H1 (cell line): ENCODE data around the gene S100A12. TPM values are rescaled to one million over a fixed set of nuclear protein-coding genes. Genes with fewer than 3 reads are reported as not detected.

ENCODE experiments used
- CTCF ChIA-PET: fragments of 300-600 bp; sonication (Branson Sonifier 250); formaldehyde crosslinking; loops from one replicate; lab custom pipeline; 2021; ENCODE audit not compliant: partially characterized antibody; lab: Charles Lee
- POLR2A ChIA-PET: fragments of 300-600 bp; sonication (Branson Sonifier 250); formaldehyde crosslinking; loops from one replicate; lab custom pipeline; 2021; ENCODE audit warnings: inconsistent platforms; ENCODE audit not compliant: partially characterized antibody; lab: Charles Lee
- DNase-seq, 2 experiments: peaks; one replicate each; pipeline versions ENCODE4 v3.0.0 to v3.0.0-alpha.2; 2010 to 2022; ENCODE audit warnings: low spot score in 2 of 2, low read depth in 1 of 2, mixed read lengths in 1 of 2
- FAIRE-seq: peaks from 2 replicates; lab custom pipeline; 2011; peaks lifted over from hg19 to GRCh38; lab: Jason Lieb, UNC
- H2AFZ ChIP-seq: 2 replicates; pipeline ENCODE4 v1.8.1; 2012; ENCODE audit warnings: low read length, inconsistent platforms
- H2AK5ac ChIP-seq: 2 replicates; pipeline ENCODE4 v1.6.1; 2013; ENCODE audit warnings: low read depth, low read length
- H2BK120ac ChIP-seq: replicated peaks from 2 replicates; pipeline ENCODE3; 2013; ENCODE audit warnings: low read depth, low read length, inconsistent platforms
- H2BK12ac ChIP-seq: 2 replicates; pipeline ENCODE4 v1.6.1; 2013; ENCODE audit warnings: low read depth, low read length
- H2BK15ac ChIP-seq: 2 replicates; pipeline ENCODE4 v1.6.1; 2013; ENCODE audit warnings: low read length
- H2BK20ac ChIP-seq: 2 replicates; pipeline ENCODE4 v1.6.1; 2013; ENCODE audit warnings: low read length
- H2BK5ac ChIP-seq: 2 replicates; pipeline ENCODE4 v1.6.1; 2013; ENCODE audit warnings: low read depth, low read length
- H3K14ac ChIP-seq: 2 replicates; pipeline ENCODE4 v1.6.1; 2013; ENCODE audit warnings: inconsistent platforms; ENCODE audit not compliant: insufficient read length
- H3K18ac ChIP-seq: 2 replicates; pipeline ENCODE4 v1.6.1; 2013; ENCODE audit warnings: low read length; ENCODE audit errors: extremely low read depth
- H3K23ac ChIP-seq: 2 replicates; pipeline ENCODE4 v1.6.1; 2013; ENCODE audit warnings: inconsistent platforms; ENCODE audit not compliant: insufficient read length
- H3K23me2 ChIP-seq: 2 replicates; pipeline ENCODE4 v1.6.1; 2013; ENCODE audit warnings: low read depth, low read length
- H3K27ac ChIP-seq: 2 replicates; pipeline ENCODE4 v1.6.1; 2011; ENCODE audit warnings: low read depth, low read length, inconsistent platforms
- H3K27me3 ChIP-seq, 4 experiments: replicated peaks in 1 of 4; 1 replicate in 1 of 4; 2 replicates in 3 of 4; pipeline versions ENCODE4 v1.6.1 to v1.8.1; 2011 to 2013; ENCODE audit warnings: low read length in 3 of 4, mild to moderate bottlenecking in 3 of 4, inconsistent platforms in 2 of 4, mixed read lengths in 2 of 4, moderate library complexity in 1 of 4; ENCODE audit not compliant: control insufficient read depth in 3 of 4, insufficient read depth in 3 of 4; ENCODE audit errors: extremely low read depth in 1 of 4
- H3K36me3 ChIP-seq, 4 experiments: 2 replicates each; pipeline versions ENCODE4 v1.6.1 to v1.8.1; 2011 to 2013; ENCODE audit warnings: mild to moderate bottlenecking in 4 of 4, low read length in 3 of 4, moderate library complexity in 2 of 4, control low read depth in 1 of 4, inconsistent platforms in 1 of 4; ENCODE audit not compliant: insufficient read depth in 4 of 4, control insufficient read depth in 2 of 4
- H3K4ac ChIP-seq: replicated peaks from 2 replicates; pipeline ENCODE3; 2013; ENCODE audit warnings: low read length, low read depth, mixed read lengths, inconsistent platforms; ENCODE audit not compliant: insufficient read length
- H3K4me1 ChIP-seq, 4 experiments: replicated peaks in 1 of 4; 1 replicate in 1 of 4; 2 replicates in 3 of 4; pipeline versions ENCODE4 v1.6.1 to v1.8.1; 2011 to 2013; ENCODE audit warnings: low read length in 3 of 4, inconsistent platforms in 2 of 4, mixed read lengths in 1 of 4; ENCODE audit not compliant: insufficient read depth in 4 of 4, control insufficient read depth in 3 of 4
- H3K4me2 ChIP-seq, 2 experiments: 2 replicates each; pipeline versions ENCODE4 v1.6.1 to v1.8.1; 2011 to 2013; ENCODE audit warnings: low read depth in 2 of 2, low read length in 2 of 2, control low read depth in 1 of 2, inconsistent platforms in 1 of 2, mild to moderate bottlenecking in 1 of 2; ENCODE audit not compliant: insufficient read depth in 1 of 2
- H3K4me3 ChIP-seq, 4 experiments: fragments of 200-600, 300-600 bp in 1 of 4; sonication (generic), shearing (Covaris generic), sonication (Bioruptor Twin) in 1 of 4; 2 replicates each; pipeline versions ENCODE4 v1.5.1 to v1.8.1; 2011 to 2016; ENCODE audit warnings: low read length in 4 of 4, low read depth in 3 of 4, control low read depth in 2 of 4, inconsistent platforms in 2 of 4, mild to moderate bottlenecking in 2 of 4, mixed read lengths in 1 of 4, moderate library complexity in 1 of 4; ENCODE audit not compliant: insufficient read depth in 2 of 4; ENCODE audit errors: extremely low read depth in 1 of 4
- H3K56ac ChIP-seq: replicated peaks from 2 replicates; pipeline ENCODE3; 2013; ENCODE audit warnings: low read depth, mild to moderate bottlenecking, mixed read lengths, low read length, inconsistent platforms; ENCODE audit not compliant: insufficient read length
- H3K79me1 ChIP-seq: 2 replicates; pipeline ENCODE4 v1.6.1; 2013; ENCODE audit warnings: low read depth, low read length, control low read depth
- H3K79me2 ChIP-seq, 2 experiments: 2 replicates each; pipeline versions ENCODE4 v1.6.1 to v1.8.1; 2012 to 2013; ENCODE audit warnings: low read length in 2 of 2, mild to moderate bottlenecking in 2 of 2, inconsistent platforms in 1 of 2; ENCODE audit not compliant: insufficient read depth in 2 of 2, control insufficient read depth in 1 of 2
- H3K9ac ChIP-seq, 4 experiments: replicated peaks in 1 of 4; 1 replicate in 1 of 4; 2 replicates in 3 of 4; pipeline versions ENCODE4 v1.6.1 to v1.8.1; 2011 to 2013; ENCODE audit warnings: low read depth in 3 of 4, low read length in 3 of 4, control low read depth in 2 of 4, mild to moderate bottlenecking in 2 of 4, moderate library complexity in 2 of 4, inconsistent platforms in 1 of 4; ENCODE audit errors: extremely low read depth in 1 of 4
- H3K9me3 ChIP-seq, 2 experiments: 2 replicates each; pipeline versions ENCODE4 v1.6.1 to v1.8.1; 2012 to 2013; ENCODE audit warnings: mild to moderate bottlenecking in 2 of 2, moderate library complexity in 2 of 2, control low read depth in 1 of 2, inconsistent platforms in 1 of 2, low read depth in 1 of 2, low read length in 1 of 2, mixed read lengths in 1 of 2; ENCODE audit not compliant: insufficient read depth in 2 of 2
- H4K20me1 ChIP-seq, 2 experiments: replicated peaks in 1 of 2; 2 replicates each; pipeline versions ENCODE3 to v1.8.1; 2011 to 2013; ENCODE audit warnings: inconsistent platforms in 2 of 2, low read length in 2 of 2, mild to moderate bottlenecking in 1 of 2; ENCODE audit not compliant: insufficient read depth in 2 of 2, control insufficient read depth in 1 of 2
- H4K5ac ChIP-seq: 2 replicates; pipeline ENCODE4 v1.6.1; 2013; ENCODE audit warnings: low read length, low read depth, mixed read lengths, inconsistent platforms; ENCODE audit not compliant: insufficient read length
- H4K8ac ChIP-seq: 2 replicates; pipeline ENCODE4 v1.8.0; 2013; ENCODE audit warnings: mild to moderate bottlenecking, moderate library complexity, low read length, inconsistent platforms; ENCODE audit not compliant: insufficient read depth; ENCODE audit errors: extremely low read depth
- H4K91ac ChIP-seq: replicated peaks from 2 replicates; pipeline ENCODE3; 2013; ENCODE audit warnings: low read length, mixed read lengths, inconsistent platforms; ENCODE audit not compliant: insufficient read length
- ASH2L ChIP-seq: fragments of 200-600, 300-600 bp; sonication (generic); IDR thresholded peaks from one replicate; pipeline ENCODE4 v1.7.1; 2017; ENCODE audit warnings: low read length
- ATF3 ChIP-seq: IDR thresholded peaks from 2 replicates; pipeline ENCODE4 v1.6.1; 2011; ENCODE audit warnings: low read depth, mild to moderate bottlenecking, low read length; ENCODE audit not compliant: insufficient read depth
- CBX8 ChIP-seq: fragments of 300-800, 300-1000 bp; sonication (generic); IDR thresholded peaks from 2 replicates; pipeline ENCODE4 v1.7.1; 2016; ENCODE audit warnings: low read depth, low read length, borderline replicate concordance
- EGR1 ChIP-seq: IDR thresholded peaks from 2 replicates; pipeline ENCODE4 v1.6.1; 2011; ENCODE audit warnings: low read depth, low read length, borderline replicate concordance
- EZH2 ChIP-seq: fragments of 200-600 bp; sonication (generic); IDR thresholded peaks from 2 replicates; pipeline ENCODE4 v1.7.1; 2012; ENCODE audit warnings: low read depth, mild to moderate bottlenecking, moderate library complexity, low read length, inconsistent platforms; ENCODE audit not compliant: severe bottlenecking
- GTF2F1 ChIP-seq: IDR thresholded peaks from 2 replicates; pipeline ENCODE4 v1.6.1; 2012; ENCODE audit warnings: low read depth, low read length, improper control_type of control experiment, borderline replicate concordance
- KDM4A ChIP-seq: IDR thresholded peaks from one replicate; pipeline ENCODE4 v1.7.1; 2012; ENCODE audit warnings: low read depth, mild to moderate bottlenecking, moderate library complexity, low read length, inconsistent platforms; ENCODE audit not compliant: severe bottlenecking
- MAFK ChIP-seq: IDR thresholded peaks from 2 replicates; pipeline ENCODE4 v1.6.1; 2012; ENCODE audit warnings: low read depth, mild to moderate bottlenecking, improper control_type of control experiment, low read length
- RBBP5 ChIP-seq: IDR thresholded peaks from 2 replicates; pipeline ENCODE4 v1.7.1; 2012; ENCODE audit warnings: low read depth, mild to moderate bottlenecking, inconsistent platforms, low read length, moderate library complexity, borderline replicate concordance
- TCF12 ChIP-seq: IDR thresholded peaks from 2 replicates; pipeline ENCODE4 v1.6.1; 2011; ENCODE audit warnings: low read depth, mild to moderate bottlenecking, low read length
- WGBS, 2 experiments: shearing (Covaris generic) in 1 of 2; methylation state at CpG; one replicate each; pipeline versions ENCODE4 v1.1.6 to v1.1.7; 2013 to 2015; ENCODE audit warnings: low lambda C conversion rate in 2 of 2, mixed read lengths in 2 of 2, inconsistent platforms in 1 of 2, low coverage in 1 of 2, missing lambda C conversion rate in 1 of 2; ENCODE audit not compliant: insufficient replicate concordance in 2 of 2, insufficient coverage in 1 of 2, insufficient read length in 1 of 2; ENCODE audit errors: extremely low coverage in 1 of 2, missing lambda C conversion rate in 1 of 2; 5-methylcytosine and 5-hydroxymethylcytosine counted together
- polyA plus RNA-seq, 7 experiments: library from polyadenylated mRNA; depleted of rRNA in 3 of 7; stranded (reverse) in 5 of 7; unstranded in 2 of 7; fragments of >200 nt in 5 of 7; fragments of 200-250 nt in 2 of 7; gene quantifications; 1 replicate in 5 of 7; 2 replicates in 1 of 7; 4 replicates in 1 of 7; pipeline versions ENCODE4 v1.2.1 to v1.2.3, GENCODE V29; 2011 to 2013; ENCODE audit warnings: missing spikeins in 2 of 7, mixed read lengths in 2 of 7
- total RNA-seq: library from RNA; stranded (reverse); fragmentation: NEBNext Ultra II Directional; extraction: Animal tissue kit (Norgen Biotek cat#: 25700); gene quantifications from 2 replicates; pipeline ENCODE4 v1.2.1, GENCODE V29; 2021
- TF ChIP-seq, protein P1 (sequence below), 3 experiments: IDR thresholded peaks; 1 replicate in 2 of 3; 2 replicates in 1 of 3; pipeline versions ENCODE4 v1.5.1 to v1.6.1; 2011; ENCODE audit warnings: low read length in 3 of 3, mild to moderate bottlenecking in 3 of 3, inconsistent platforms in 2 of 3, low read depth in 1 of 3, moderate library complexity in 1 of 3; ENCODE audit not compliant: insufficient read depth in 1 of 3; ENCODE audit errors: control extremely low read depth in 1 of 3

The S100A12 gene
- total and polyA plus RNA-seq, 2 of the 8 experiments (the other 6 are each of a cell fraction or from before 2014, with no cell fraction given) = not detected

GRCh38 chr1:153392258-153392657 lies 16.8 kb upstream of the S100A12 start:
- Histone ChIP-seq H3K27me3 (peaks cover 0 to 2% (median 0%) of the 10 kb centered on the region in 4 experiments; a peak in 1 of 7 replicates), H3K4me1 (no peaks in the 10 kb centered on the region), H2AFZ (no peak overlapping the region), H2BK120ac (no peak overlapping the region), H2AK5ac (no peak overlapping the region), H3K4me2 (no peak overlapping the region), H3K18ac (no peak overlapping the region), H2BK20ac (no peak overlapping the region), H3K56ac (no peak overlapping the region), H3K79me1 (no peaks in the 10 kb centered on the region), H3K27ac (no peak overlapping the region), H3K9me3 (no peaks in the 10 kb centered on the region), H4K5ac (no peak overlapping the region), H2BK15ac (no peak overlapping the region), H3K4ac (no peak overlapping the region), H3K23ac (no peak overlapping the region), H3K14ac (no peak overlapping the region), H3K4me3 (no peak overlapping the region), H3K23me2 (no peaks in the 10 kb centered on the region), H2BK12ac (no peak overlapping the region), H3K79me2 (no peaks in the 10 kb centered on the region), H4K8ac (no peak overlapping the region), H4K91ac (no peak overlapping the region), H3K9ac (no peak overlapping the region), H2BK5ac (no peak overlapping the region), H3K36me3 (no peaks in the 10 kb centered on the region), H4K20me1 (no peaks in the 10 kb centered on the region)
- ChIA-PET POLR2A (no interaction called here), CTCF (interaction anchor here (0.7 to 4.7 kb wide), 10 partner anchors 8 to 103 kb away, joined by 3 to 33 read pairs (median 4); partner anchors contain the start of gene S100A9)
- WGBS, 2 experiments = 81% methylated on average over 3 of the region's 3 CpGs; no CpG with 5 or more reads in 1 of the 2 experiments
- no peak for FAIRE-seq
- DNase-seq = no peak
- TF ChIP-seq RBBP5 (no peak), KDM4A (no peak), MAFK (no peak), EZH2 (no peak), CBX8 (no peak), EGR1 (no peak), TCF12 (no peak), GTF2F1 (no peak), ASH2L (no peak), ATF3 (no peak)
- TF ChIP-seq, protein P1, sequence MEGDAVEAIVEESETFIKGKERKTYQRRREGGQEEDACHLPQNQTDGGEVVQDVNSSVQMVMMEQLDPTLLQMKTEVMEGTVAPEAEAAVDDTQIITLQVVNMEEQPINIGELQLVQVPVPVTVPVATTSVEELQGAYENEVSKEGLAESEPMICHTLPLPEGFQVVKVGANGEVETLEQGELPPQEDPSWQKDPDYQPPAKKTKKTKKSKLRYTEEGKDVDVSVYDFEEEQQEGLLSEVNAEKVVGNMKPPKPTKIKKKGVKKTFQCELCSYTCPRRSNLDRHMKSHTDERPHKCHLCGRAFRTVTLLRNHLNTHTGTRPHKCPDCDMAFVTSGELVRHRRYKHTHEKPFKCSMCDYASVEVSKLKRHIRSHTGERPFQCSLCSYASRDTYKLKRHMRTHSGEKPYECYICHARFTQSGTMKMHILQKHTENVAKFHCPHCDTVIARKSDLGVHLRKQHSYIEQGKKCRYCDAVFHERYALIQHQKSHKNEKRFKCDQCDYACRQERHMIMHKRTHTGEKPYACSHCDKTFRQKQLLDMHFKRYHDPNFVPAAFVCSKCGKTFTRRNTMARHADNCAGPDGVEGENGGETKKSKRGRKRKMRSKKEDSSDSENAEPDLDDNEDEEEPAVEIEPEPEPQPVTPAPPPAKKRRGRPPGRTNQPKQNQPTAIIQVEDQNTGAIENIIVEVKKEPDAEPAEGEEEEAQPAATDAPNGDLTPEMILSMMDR (IDR thresholded peaks at IDR 0.05; ENCODE audit: control extremely low read depth in 1 of 3, insufficient read depth in 1 of 3, low read depth in 1 of 3, low read length in 3 of 3) = no peak
